ENCODE results near the gene BTBD9.

The BTBD9 gene

GRCh38 chr6:38481211-38481836, 158.4 kb downstream of the BTBD9 start:
- DNase-seq (ENCODE audit: low read depth): no peak

- DNase-seq (ENCODE audit: low read depth): no peak
Observed at GRCh38 chr6:38480036-38480435, 159.7 kb downstream of the BTBD9 start.

- no peak for DNase-seq (ENCODE audit: low read depth)
Observed at GRCh38 chr6:38479331-38479730, 160.4 kb downstream of the BTBD9 start.

GRCh38 chr6:38477680-38478260, 162.0 kb downstream of the BTBD9 start:
- no peak for DNase-seq (ENCODE audit: low read depth)

- DNase-seq (ENCODE audit: low read depth): no peak
Observed at GRCh38 chr6:38476888-38477287, 162.8 kb downstream of the BTBD9 start.

- peak; percentile 6 for DNase-seq (ENCODE audit: low read depth)
Observed at GRCh38 chr6:38476141-38476540, 163.6 kb downstream of the BTBD9 start.

GRCh38 chr6:38470548-38470947, 169.2 kb downstream of the BTBD9 start:
- no peak for DNase-seq (ENCODE audit: low read depth)

- DNase-seq (ENCODE audit: low read depth): no peak
Observed at GRCh38 chr6:38467566-38467965, 172.2 kb downstream of the BTBD9 start.

GRCh38 chr6:38460186-38460585, 179.5 kb downstream of the BTBD9 start:
- no peak for DNase-seq (ENCODE audit: low read depth)

GRCh38 chr6:38459291-38459690, 180.4 kb downstream of the BTBD9 start:
- DNase-seq (ENCODE audit: low read depth): no peak

GRCh38 chr6:38453861-38454260, 185.9 kb downstream of the BTBD9 start:
- no peak for DNase-seq (ENCODE audit: low read depth)

GRCh38 chr6:38452816-38453660, 186.7 kb downstream of the BTBD9 start:
- no peak for DNase-seq (ENCODE audit: low read depth)

- DNase-seq (ENCODE audit: low read depth): no peak
Observed at GRCh38 chr6:38450717-38451116, 189.0 kb downstream of the BTBD9 start.

- no peak for DNase-seq (ENCODE audit: low read depth)
Observed at GRCh38 chr6:38445925-38446324, 193.8 kb downstream of the BTBD9 start.

- no peak for DNase-seq (ENCODE audit: low read depth)
Observed at GRCh38 chr6:38445336-38445735, 194.4 kb downstream of the BTBD9 start.

GRCh38 chr6:38443352-38444144, 196.2 kb downstream of the BTBD9 start:
- no peak for DNase-seq (ENCODE audit: low read depth)

- DNase-seq (ENCODE audit: low read depth): no peak
Observed at GRCh38 chr6:38438097-38438496, 201.6 kb downstream of the BTBD9 start.

- no peak for DNase-seq (ENCODE audit: low read depth)
Observed at GRCh38 chr6:38436726-38437465, 202.8 kb downstream of the BTBD9 start.

- DNase-seq (ENCODE audit: low read depth): no peak
Observed at GRCh38 chr6:38435330-38435729, 204.4 kb downstream of the BTBD9 start.

GRCh38 chr6:38434051-38434450, 205.7 kb downstream of the BTBD9 start:
- DNase-seq (ENCODE audit: low read depth): no peak

- no peak for DNase-seq (ENCODE audit: low read depth)
Observed at GRCh38 chr6:38432479-38432878, 207.2 kb downstream of the BTBD9 start.

GRCh38 chr6:38432079-38432478, 207.7 kb downstream of the BTBD9 start:
- DNase-seq (ENCODE audit: low read depth): no peak

Measured in stromal cell of bone marrow (primary cell).